Hippocampal formation (tissue), 2 donors: Measurements from ENCODE around the gene HDLBP.
"Not testable (repeated sequence)": the region's sequence is repeated elsewhere in the genome, so short reads cannot be mapped to it uniquely, and the experiment has no call there.

Experiments used
- DNase-seq, 2 donors: peaks; one replicate each; lab custom pipeline; 2025; lab: John Stamatoyannopoulos, UW

The HDLBP gene

GRCh38 chr2:241213567-241213966 is 101.9 kb downstream of the HDLBP start:
- no peak for DNase-seq

GRCh38 chr2:241213041-241213440 is 102.4 kb downstream of the HDLBP start:
- no peak for DNase-seq

- DNase-seq, result no peak
These were observed 104.2 kb downstream of the HDLBP start for GRCh38 chr2:241211276-241211675.

GRCh38 chr2:241209271-241209670 is 106.2 kb downstream of the HDLBP start:
- DNase-seq, result no peak

GRCh38 chr2:241208058-241208457 is 107.4 kb downstream of the HDLBP start:
- DNase-seq, result peak; percentile 13 to 18

- DNase-seq, result no peak
These were observed 107.8 kb downstream of the HDLBP start for GRCh38 chr2:241207641-241208040.

- DNase-seq, result no peak
These were observed 108.3 kb downstream of the HDLBP start for GRCh38 chr2:241207151-241207550.

- no peak for DNase-seq
These were observed 110.4 kb downstream of the HDLBP start for GRCh38 chr2:241205086-241205485.

GRCh38 chr2:241204490-241204889 is 111.0 kb downstream of the HDLBP start:
- no peak for DNase-seq

GRCh38 chr2:241204010-241204384 is 111.5 kb downstream of the HDLBP start:
- DNase-seq, result no peak

GRCh38 chr2:241203218-241204009 is 112.1 kb downstream of the HDLBP start:
- no peak for DNase-seq

- DNase-seq, result no peak
These were observed 112.8 kb downstream of the HDLBP start for GRCh38 chr2:241202681-241203080.

- DNase-seq, result no peak
These were observed 113.2 kb downstream of the HDLBP start for GRCh38 chr2:241202268-241202585.

GRCh38 chr2:241201445-241202267 is 113.8 kb downstream of the HDLBP start:
- no peak for DNase-seq

- no peak for DNase-seq
These were observed 114.6 kb downstream of the HDLBP start for GRCh38 chr2:241200822-241201395.

- DNase-seq, result no peak
These were observed 115.3 kb downstream of the HDLBP start for GRCh38 chr2:241199897-241200821.

GRCh38 chr2:241199286-241199685 is 116.2 kb downstream of the HDLBP start:
- no peak for DNase-seq

GRCh38 chr2:241198381-241199279 is 116.8 kb downstream of the HDLBP start:
- no peak for DNase-seq

- no peak for DNase-seq
These were observed 117.5 kb downstream of the HDLBP start for GRCh38 chr2:241197947-241198346.

GRCh38 chr2:241197246-241197645 is 118.2 kb downstream of the HDLBP start:
- DNase-seq, result not testable (repeated sequence)
